GM18517 (cell line): ENCODE measurements around the gene MST1R.
"Not testable (repeated sequence)": the region's sequence is repeated elsewhere in the genome, so short reads cannot be mapped to it uniquely, and the experiment has no call there.

ENCODE experiments used
- ATAC-seq: cut with Tn5 transposase; IDR thresholded peaks from one replicate; pipeline ENCODE4 v1.9.1; 2021; ENCODE audit warnings: mild to moderate bottlenecking, moderate library complexity; ENCODE audit not compliant: unreplicated experiment

The MST1R gene

GRCh38 chr3:49912881-49913281, 9.2 kb upstream of the MST1R start:
- no peak for ATAC-seq

GRCh38 chr3:49911611-49912010, 7.9 kb upstream of the MST1R start:
- no peak for ATAC-seq

GRCh38 chr3:49911124-49911420, 7.4 kb upstream of the MST1R start:
- no peak for ATAC-seq

GRCh38 chr3:49910409-49911123, 6.9 kb upstream of the MST1R start:
- no peak for ATAC-seq

- no peak for ATAC-seq
Observed at GRCh38 chr3:49908373-49909199, 4.9 kb upstream of the MST1R start.

- no peak for ATAC-seq
Observed at GRCh38 chr3:49906073-49906743, 2.5 kb upstream of the MST1R start.

GRCh38 chr3:49904448-49904847, 775 bp upstream of the MST1R start:
- not testable (repeated sequence) for ATAC-seq

- no peak for ATAC-seq
Observed at GRCh38 chr3:49902511-49903345, 945 bp downstream of the MST1R start.

GRCh38 chr3:49901366-49902339, 2.0 kb downstream of the MST1R start:
- no peak for ATAC-seq

- ATAC-seq, result no peak
Observed at GRCh38 chr3:49900491-49901153, 3.1 kb downstream of the MST1R start.

GRCh38 chr3:49899815-49900214, 3.9 kb downstream of the MST1R start:
- no peak for ATAC-seq

GRCh38 chr3:49898991-49899390, 4.7 kb downstream of the MST1R start:
- ATAC-seq, result no peak

GRCh38 chr3:49896345-49896744, 7.3 kb downstream of the MST1R start:
- ATAC-seq, result no peak

GRCh38 chr3:49895791-49896190, 7.9 kb downstream of the MST1R start:
- ATAC-seq, result no peak

GRCh38 chr3:49889296-49889695, 14.4 kb downstream of the MST1R start:
- ATAC-seq, result no peak

GRCh38 chr3:49886922-49887265, 16.8 kb downstream of the MST1R start:
- ATAC-seq, result no peak

GRCh38 chr3:49883998-49884397, 19.7 kb downstream of the MST1R start:
- no peak for ATAC-seq

GRCh38 chr3:49882166-49882565, 21.5 kb downstream of the MST1R start:
- no peak for ATAC-seq

GRCh38 chr3:49880581-49881315, 22.9 kb downstream of the MST1R start:
- no peak for ATAC-seq
